HG03460 (cell line): ENCODE measurements around the gene TNFRSF9.
"Not testable (repeated sequence)": the region's sequence is repeated elsewhere in the genome, so short reads cannot be mapped to it uniquely, and the experiment has no call there.

Experiments used
- ATAC-seq: cut with Tn5 transposase; IDR thresholded peaks from one replicate; pipeline ENCODE4 v1.9.1; 2021; ENCODE audit not compliant: unreplicated experiment

TNFRSF9 gene

DNA sequence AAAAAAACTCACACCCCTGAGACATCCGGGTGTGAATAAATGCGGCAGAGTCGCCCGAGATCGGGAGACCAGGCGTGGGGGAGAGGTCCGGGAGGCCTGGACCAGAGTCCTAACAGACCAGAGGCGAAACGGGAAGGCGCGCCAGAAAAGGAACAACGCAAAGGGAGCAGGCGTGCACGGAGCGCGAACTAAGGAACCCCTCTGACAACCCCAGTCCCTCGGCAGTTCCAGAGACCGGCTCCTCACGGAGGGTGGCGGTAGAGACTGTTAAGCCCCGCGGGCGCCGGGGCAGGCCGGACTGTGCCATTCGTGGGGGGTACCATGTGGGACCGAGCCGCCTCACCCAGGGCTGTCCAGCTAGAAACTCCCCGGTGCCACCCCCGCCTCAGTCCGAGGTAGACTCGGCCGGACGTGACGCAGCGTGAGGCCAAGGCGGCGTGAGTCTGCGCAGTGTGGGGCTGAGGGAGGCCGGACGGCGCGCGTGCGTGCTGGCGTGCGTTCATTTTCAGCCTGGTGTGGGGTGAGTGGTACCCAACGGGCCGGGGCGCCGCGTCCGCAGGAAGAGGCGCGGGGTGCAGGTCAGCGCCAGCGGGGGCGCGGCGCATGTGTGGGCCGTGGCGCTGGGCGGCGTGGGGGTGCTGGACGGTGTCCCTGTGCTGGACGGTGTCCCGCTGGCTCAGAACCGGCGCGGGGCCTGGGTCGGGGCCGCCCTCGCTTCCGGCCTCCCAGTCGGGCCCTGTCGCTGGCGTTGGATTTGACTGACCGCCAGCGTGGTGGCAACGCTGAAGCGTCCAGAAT is 20.8 kb upstream of the TNFRSF9 start, which contains the start of gene PARK7:
TSS of gene PARK7 (plus strand) at position 496 of the 798 bp plus-strand sequence. CDS start 1,075 bp downstream, outside the sequence.
- peak; percentile 95 for ATAC-seq

DNA sequence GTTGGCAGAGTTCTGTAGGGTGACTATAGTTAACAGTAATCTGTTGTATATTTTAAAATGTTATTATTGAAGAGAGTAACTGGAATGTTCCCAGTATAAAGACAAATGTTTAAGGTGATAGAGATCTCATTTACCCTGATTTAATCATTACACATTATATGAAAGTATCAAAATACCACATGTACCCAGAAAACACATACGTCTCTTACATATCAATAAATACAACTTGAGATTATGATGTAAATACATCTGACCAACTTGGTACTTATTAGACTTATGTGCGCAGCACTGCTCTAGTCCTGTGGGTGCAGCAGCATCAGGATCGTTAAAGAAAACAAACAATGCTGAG is 20.2 kb upstream of the TNFRSF9 start:
- ATAC-seq, result no peak

- no peak for ATAC-seq
These were observed 19.5 kb upstream of the TNFRSF9 start for GRCh38 chr1:7960165-7960564.

- ATAC-seq, result no peak
These were observed 15.8 kb upstream of the TNFRSF9 start for GRCh38 chr1:7956218-7957032.

GRCh38 chr1:7954683-7955082 is 14.0 kb upstream of the TNFRSF9 start:
- ATAC-seq, result no peak

DNA sequence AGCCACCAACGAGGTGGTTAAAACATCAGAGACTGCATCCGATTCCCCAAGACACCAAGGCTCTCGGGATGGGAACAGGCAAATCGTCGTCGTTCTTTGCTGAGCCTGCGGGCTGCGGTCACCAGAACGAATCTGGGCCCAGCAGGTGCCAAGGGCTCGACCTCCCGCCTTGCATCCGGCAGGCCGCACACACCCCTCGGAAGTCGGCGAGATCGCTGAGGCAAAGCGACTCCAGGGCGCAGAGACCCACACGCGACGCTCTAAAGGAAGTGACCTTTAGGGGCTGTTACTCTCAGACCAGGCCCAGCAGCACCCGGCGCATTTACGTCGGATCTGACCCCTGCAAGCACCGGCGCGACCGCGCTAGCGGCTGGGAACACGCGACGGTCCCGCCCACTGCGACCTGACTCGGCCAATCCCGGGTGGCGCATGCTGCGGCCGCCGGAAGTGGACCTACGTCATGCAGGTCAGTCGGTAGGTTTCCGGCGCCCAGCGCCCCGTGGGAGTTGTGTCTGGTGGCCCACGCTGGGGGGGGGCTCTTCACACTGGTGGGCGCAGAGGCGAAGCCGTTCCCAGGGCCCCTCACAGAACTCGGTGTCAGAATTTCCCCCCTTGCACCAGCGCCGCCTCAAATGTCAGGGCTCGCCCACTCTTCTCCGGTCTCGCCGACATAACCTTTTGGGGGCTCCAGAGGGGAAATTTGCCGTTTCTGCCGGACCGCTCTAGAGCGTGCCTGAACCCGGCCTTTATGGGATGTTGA is 13.4 kb upstream of the TNFRSF9 start:
- peak; percentile 97 for ATAC-seq

GRCh38 chr1:7952791-7953190 is 12.2 kb upstream of the TNFRSF9 start:
- not testable (repeated sequence) for ATAC-seq

- ATAC-seq, result no peak
These were observed 8.3 kb upstream of the TNFRSF9 start for GRCh38 chr1:7948960-7949359.

- ATAC-seq, result no peak
These were observed 2.6 kb upstream of the TNFRSF9 start for GRCh38 chr1:7943251-7943650.

- ATAC-seq, result no peak
These were observed 1.7 kb upstream of the TNFRSF9 start for GRCh38 chr1:7942214-7942921.

DNA sequence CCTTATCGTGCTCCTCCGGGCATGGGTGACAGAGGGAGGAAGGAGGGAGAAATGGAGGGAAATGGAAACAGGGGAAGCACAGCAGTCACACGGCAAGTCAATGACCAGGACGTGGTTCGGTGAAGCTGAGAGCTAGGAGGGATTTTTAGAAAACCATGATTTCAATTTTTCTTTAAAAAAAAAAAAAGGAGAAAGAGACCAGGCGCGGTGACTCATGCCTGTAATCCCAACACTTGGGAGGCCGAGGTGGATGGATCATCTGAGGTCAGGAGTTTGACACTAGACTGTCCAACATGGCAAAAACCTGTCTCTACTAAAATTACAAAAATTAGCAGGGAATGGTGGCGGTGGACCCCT is 776 bp upstream of the TNFRSF9 start:
- no peak for ATAC-seq

DNA sequence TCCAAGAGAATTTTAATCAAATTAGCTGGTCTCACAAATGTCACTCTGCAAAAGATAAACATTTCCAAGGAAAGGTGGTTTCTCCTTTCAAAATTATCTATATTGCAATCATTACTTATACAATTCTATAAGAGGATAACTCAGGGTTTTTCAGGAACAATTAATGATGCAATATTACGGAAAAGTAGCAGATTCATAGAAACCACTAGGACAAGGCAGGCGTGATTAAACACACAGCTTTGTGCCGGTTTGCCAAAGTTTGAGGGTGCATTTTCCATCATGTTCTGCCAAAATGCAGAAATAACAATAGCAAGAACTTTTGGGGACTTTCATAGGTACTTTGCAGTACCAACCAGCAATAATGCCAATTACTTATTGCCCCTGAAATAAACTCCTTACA is 605 bp downstream of the TNFRSF9 start:
- ATAC-seq, result no peak

DNA sequence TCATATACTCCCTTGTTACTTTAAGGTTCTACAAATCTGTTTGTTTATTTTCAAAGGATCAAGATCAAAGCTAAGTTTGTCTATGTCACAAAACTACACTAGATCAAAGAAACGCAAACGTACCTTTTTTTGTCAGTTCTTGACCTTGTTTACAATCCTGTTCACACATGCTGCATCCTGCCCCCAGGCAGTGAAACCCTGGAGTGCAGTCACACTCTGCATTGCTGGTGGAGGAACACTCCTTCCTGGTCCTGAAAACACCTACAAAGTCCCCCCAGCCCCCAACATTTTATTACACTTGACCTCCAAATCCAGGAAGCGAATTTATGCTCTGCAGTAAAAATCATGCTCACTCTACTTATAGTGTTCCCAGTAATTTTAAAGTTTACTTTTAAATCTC is 2.6 kb downstream of the TNFRSF9 start:
- no peak for ATAC-seq

GRCh38 chr1:7932524-7933138 is 8.0 kb downstream of the TNFRSF9 start:
- no peak for ATAC-seq

GRCh38 chr1:7931446-7931812 is 9.2 kb downstream of the TNFRSF9 start:
- ATAC-seq, result no peak

DNA sequence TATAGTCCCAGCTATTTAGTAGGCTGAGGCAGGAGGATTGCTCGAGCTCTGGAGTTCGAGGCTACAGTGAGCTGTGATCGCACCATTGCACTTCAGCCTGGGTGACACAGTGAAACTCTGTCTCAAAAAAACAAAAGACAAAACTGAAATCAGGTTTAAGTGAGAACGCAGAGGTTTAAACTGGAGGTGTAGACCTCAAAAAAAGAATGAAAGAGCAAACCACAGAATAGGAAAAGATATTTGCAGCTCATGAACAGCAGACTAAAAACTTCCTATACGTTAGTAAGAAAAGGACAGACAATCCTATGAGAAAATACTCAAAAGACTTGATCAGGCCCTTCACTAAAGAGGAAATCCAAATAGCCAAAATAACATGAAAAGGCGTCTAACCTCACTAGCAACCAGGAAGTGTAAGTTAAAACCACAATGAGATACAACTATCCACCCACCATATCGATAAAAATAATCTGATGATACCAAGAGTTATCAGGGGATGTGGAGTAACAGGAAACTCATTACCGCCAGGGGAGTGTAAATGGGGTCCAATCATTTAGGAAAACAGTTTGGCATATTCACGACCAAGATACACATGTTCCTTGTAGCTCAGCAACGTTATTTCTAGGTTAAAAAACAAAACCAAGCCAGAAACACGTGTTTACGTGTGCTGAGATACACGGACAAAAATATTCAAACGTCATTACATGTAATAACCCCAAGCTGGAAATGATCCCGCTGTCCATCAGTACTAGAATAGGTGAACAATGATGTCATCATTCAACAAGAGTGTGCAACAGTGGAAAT is 9.8 kb downstream of the TNFRSF9 start:
- ATAC-seq, result no peak

GRCh38 chr1:7929637-7930036 is 11.0 kb downstream of the TNFRSF9 start:
- no peak for ATAC-seq

DNA sequence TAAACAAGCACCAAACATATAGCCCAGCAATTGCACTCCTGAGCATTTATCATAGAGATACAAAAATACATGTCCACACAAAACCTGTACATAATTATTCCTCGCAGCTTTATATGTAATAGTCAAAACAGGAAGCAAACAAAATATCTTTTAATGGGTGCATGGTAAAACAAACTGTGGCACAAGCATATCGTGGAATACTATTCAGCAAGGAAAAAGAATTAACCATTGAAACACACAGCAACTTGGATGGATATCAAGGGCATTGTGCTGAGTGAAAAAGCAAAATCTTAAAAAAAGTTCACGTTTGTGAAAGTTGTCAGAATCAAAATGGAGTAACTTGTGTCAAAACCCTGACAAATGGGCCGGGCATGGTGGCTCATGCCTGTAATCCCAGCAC is 12.4 kb downstream of the TNFRSF9 start:
- no peak for ATAC-seq

GRCh38 chr1:7927061-7927460 is 13.6 kb downstream of the TNFRSF9 start:
- ATAC-seq, result not testable (repeated sequence)

DNA sequence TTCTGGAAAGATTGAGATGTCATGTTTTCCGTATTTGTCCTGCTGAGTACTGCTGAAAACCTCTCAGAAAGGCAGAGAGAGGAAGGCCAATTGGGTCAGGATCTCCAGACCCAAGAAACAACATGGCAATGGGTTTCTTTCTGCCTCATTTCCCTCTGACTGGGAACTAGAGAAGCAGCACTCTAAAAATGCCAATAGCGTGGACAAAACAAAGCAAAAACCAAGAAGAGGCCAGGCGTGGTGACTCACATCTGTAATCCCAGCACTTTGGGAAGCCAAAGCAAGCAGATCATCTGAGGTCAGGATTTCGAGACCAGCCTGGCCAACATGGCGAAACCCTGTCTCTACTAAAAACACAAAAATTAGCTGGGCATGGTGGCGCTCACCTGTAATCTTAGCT is 18.3 kb downstream of the TNFRSF9 start:
- ATAC-seq, result no peak
